Smooth muscle cell (in vitro differentiated cells): ENCODE measurements around the gene CCM2. TPM values are rescaled to one million over a fixed set of nuclear protein-coding genes. Genes with fewer than 3 reads are reported as not detected.

Source experiments
- DNase-seq: peaks from one replicate; lab custom pipeline; 2025; ENCODE audit not compliant: unreplicated experiment; lab: John Stamatoyannopoulos, UW
- H2AFZ ChIP-seq: fragments of 200-600 bp; sonication (generic); 2 replicates; pipeline ENCODE4 v1.6.0; 2016; ENCODE audit warnings: antibody characterized with exemption, low read depth, mild to moderate bottlenecking
- H3F3A ChIP-seq: fragments of 200-600 bp; sonication (generic); 2 replicates; pipeline ENCODE4 v1.6.0; 2017; ENCODE audit warnings: antibody characterized with exemption, low read depth
- H3K27ac ChIP-seq: fragments of 200-600 bp; sonication (generic); 2 replicates; pipeline ENCODE4 v1.5.1; 2016; ENCODE audit warnings: low read depth, mild to moderate bottlenecking
- H3K27me3 ChIP-seq: fragments of 200-600 bp; sonication (generic); 2 replicates; pipeline ENCODE4 v1.6.1; 2016; ENCODE audit warnings: low read depth, mild to moderate bottlenecking
- H3K36me3 ChIP-seq: fragments of 200-600 bp; sonication (generic); 2 replicates; pipeline ENCODE4 v1.5.1; 2016; ENCODE audit warnings: low read depth
- H3K4me1 ChIP-seq: fragments of 200-600 bp; sonication (generic); 2 replicates; pipeline ENCODE4 v1.5.1; 2016; ENCODE audit warnings: low read depth
- H3K4me2 ChIP-seq: fragments of 200-600 bp; sonication (generic); 2 replicates; pipeline ENCODE4 v1.6.0; 2016; ENCODE audit warnings: mild to moderate bottlenecking
- H3K4me3 ChIP-seq: fragments of 200-600 bp; sonication (generic); 2 replicates; pipeline ENCODE4 v1.5.1; 2016; ENCODE audit warnings: mild to moderate bottlenecking
- H3K79me2 ChIP-seq: fragments of 200-600 bp; sonication (generic); 2 replicates; pipeline ENCODE4 v1.6.0; 2016; ENCODE audit warnings: low read depth, mild to moderate bottlenecking
- H3K9ac ChIP-seq: fragments of 200-600 bp; sonication (generic); 2 replicates; pipeline ENCODE4 v1.6.0; 2016; ENCODE audit warnings: low read depth
- H3K9me3 ChIP-seq: fragments of 200-600 bp; sonication (generic); replicated peaks from 2 replicates; pipeline ENCODE4 v1.5.1; 2016; ENCODE audit warnings: low read depth
- H4K20me1 ChIP-seq: fragments of 200-600 bp; sonication (generic); 2 replicates; pipeline ENCODE4 v1.6.0; 2016; ENCODE audit warnings: low read depth
- WGBS: methylation state at CpG from one replicate; pipeline ENCODE4 v1.1.7; 2016; ENCODE audit warnings: low lambda C conversion rate; 5-methylcytosine and 5-hydroxymethylcytosine counted together
- polyA plus RNA-seq: library from polyadenylated mRNA; unstranded; fragments of >200 nt; fragmentation: Nextera tagmentation; extraction: Ambion mirVana; gene quantifications from 2 replicates; pipeline ENCODE4 v1.2.1, GENCODE V29; 2016
- total RNA-seq: library from RNA; depleted of rRNA; stranded (reverse); fragments of >200 nt; gene quantifications from 2 replicates; pipeline ENCODE4 v1.2.3, GENCODE V29; 2014
- TF ChIP-seq, protein P1 (sequence below): fragments of 200-600 bp; sonication (generic); IDR thresholded peaks from 2 replicates; pipeline ENCODE4 v1.5.1; 2017; ENCODE audit warnings: borderline replicate concordance, mild to moderate bottlenecking, antibody characterized with exemption; ENCODE audit not compliant: insufficient read depth, poor library complexity, severe bottlenecking

CCM2 gene
- total and polyA plus RNA-seq, 2 experiments from 2014 or later, result 32.6 to 85.5 TPM

DNA sequence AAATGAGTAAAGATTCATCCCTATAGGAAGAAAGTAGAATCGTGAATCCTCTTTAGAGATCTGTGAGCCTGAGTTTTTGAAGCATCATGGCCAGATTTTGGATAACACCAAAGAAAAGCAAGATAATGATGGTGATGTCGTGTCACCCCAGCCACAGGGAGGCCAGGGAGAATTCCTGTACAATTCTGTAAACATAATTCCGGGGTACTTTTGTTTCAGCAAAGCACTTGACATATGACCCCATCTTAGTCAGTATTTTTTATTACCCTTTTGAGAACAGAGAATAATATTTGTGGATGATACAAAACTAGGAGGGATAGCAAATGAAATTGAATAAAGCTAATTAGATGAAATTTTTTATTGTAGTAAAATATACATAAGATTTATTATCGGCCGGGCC lies 55.0 kb downstream of the CCM2 start:
- H3K27ac ChIP-seq, result no peak overlapping the region

DNA sequence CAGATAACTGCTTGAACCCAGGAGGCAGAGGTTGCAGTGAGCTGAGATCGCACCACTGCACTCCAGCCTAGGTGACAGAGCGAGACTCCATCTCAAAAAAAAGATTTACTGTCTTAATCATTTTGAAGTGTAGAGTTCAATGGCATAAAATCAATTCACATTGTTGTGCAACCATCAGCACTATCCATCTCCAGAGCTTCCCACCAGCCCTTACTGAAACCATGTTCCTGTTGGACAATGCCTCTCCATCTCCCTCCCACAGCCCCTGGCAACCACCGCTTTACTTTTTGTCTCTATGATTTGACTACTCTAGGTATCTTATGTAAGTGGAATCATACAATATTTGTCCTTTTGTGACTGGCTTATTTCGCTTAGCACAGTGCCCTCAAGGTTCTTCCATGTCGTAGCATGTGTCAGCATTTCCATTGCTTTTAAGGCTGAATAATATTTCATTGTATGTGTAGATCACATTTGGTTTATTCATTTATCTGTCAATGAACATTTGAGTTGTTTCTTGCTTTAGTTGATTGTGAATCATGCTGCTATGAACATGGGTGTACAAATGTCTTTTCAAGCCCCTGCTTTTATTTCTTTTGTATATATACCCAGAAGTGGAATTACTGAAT lies 55.7 kb downstream of the CCM2 start:
- peaks cover 45% of the 10 kb centered on the region for H4K20me1 ChIP-seq
- peaks cover 50% of the 10 kb centered on the region for H3K79me2 ChIP-seq
- DNase-seq, result no peak
- H2AFZ ChIP-seq, result no peak overlapping the region
- no peaks in the 10 kb centered on the region for H3K36me3 ChIP-seq
- no peak overlapping the region for H3K27ac ChIP-seq
- 95% methylated on average over 5 of the region's 5 CpGs for WGBS
- H3K9ac ChIP-seq, result no peak overlapping the region
- H3F3A ChIP-seq, result no peaks in the 10 kb centered on the region
- H3K4me2 ChIP-seq, result no peak overlapping the region
- TF ChIP-seq, protein P1, sequence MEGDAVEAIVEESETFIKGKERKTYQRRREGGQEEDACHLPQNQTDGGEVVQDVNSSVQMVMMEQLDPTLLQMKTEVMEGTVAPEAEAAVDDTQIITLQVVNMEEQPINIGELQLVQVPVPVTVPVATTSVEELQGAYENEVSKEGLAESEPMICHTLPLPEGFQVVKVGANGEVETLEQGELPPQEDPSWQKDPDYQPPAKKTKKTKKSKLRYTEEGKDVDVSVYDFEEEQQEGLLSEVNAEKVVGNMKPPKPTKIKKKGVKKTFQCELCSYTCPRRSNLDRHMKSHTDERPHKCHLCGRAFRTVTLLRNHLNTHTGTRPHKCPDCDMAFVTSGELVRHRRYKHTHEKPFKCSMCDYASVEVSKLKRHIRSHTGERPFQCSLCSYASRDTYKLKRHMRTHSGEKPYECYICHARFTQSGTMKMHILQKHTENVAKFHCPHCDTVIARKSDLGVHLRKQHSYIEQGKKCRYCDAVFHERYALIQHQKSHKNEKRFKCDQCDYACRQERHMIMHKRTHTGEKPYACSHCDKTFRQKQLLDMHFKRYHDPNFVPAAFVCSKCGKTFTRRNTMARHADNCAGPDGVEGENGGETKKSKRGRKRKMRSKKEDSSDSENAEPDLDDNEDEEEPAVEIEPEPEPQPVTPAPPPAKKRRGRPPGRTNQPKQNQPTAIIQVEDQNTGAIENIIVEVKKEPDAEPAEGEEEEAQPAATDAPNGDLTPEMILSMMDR, result no peak
- no peak overlapping the region for H3K4me3 ChIP-seq
- no peaks in the 10 kb centered on the region for H3K27me3 ChIP-seq
- H3K9me3 ChIP-seq, result no peaks in the 10 kb centered on the region
- H3K4me1 ChIP-seq, result no peaks in the 10 kb centered on the region

More for the DNA sequence above, 55.0 kb downstream of the CCM2 start:
- Histone ChIP-seq H3K36me3 (no peaks in the 10 kb centered on the region), H3K27me3 (no peaks in the 10 kb centered on the region), H3K4me3 (no peak overlapping the region), H2AFZ (no peak overlapping the region), H3K4me2 (no peak overlapping the region), H3K79me2 (peaks cover 47% of the 10 kb centered on the region), H3K4me1 (no peaks in the 10 kb centered on the region), H3K9ac (no peak overlapping the region), H4K20me1 (peaks cover 42% of the 10 kb centered on the region), H3F3A (no peaks in the 10 kb centered on the region), H3K9me3 (no peaks in the 10 kb centered on the region)
- no peak for DNase-seq
- TF ChIP-seq, protein P1, result no peak
- WGBS, result 99% methylated on average over 5 of the region's 5 CpGs

DNA sequence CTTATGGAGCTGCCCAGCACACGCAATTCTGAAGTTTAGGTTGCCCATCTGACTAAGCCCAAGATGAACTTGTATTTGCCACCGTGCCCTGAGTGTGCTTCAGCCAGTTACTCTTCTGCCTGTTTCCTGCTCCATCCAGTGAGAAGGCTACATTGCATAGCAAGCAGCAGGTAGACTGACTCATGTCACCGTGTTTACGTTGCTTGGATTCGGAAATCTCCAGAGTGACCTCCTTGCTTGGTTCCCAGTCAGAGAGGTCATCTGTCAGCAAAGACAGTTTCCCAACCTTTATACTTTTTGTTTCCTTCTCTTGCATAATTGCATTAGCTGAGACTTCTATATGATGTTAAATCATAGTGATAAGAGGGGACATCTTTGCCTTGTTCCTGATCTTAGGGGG lies 57.9 kb downstream of the CCM2 start:
- Histone ChIP-seq H2AFZ (no peak overlapping the region), H3K79me2 (peaks cover 60% of the 10 kb centered on the region), H3K4me1 (no peaks in the 10 kb centered on the region), H3K9ac (no peak overlapping the region), H3K27ac (no peak overlapping the region), H4K20me1 (peaks cover 61% of the 10 kb centered on the region), H3K4me2 (no peak overlapping the region), H3K36me3 (no peaks in the 10 kb centered on the region), H3K27me3 (no peaks in the 10 kb centered on the region), H3K9me3 (no peaks in the 10 kb centered on the region), H3F3A (no peaks in the 10 kb centered on the region), H3K4me3 (no peak overlapping the region)
- 94% methylated on average over 5 of the region's 5 CpGs for WGBS
- TF ChIP-seq, protein P1, result no peak
- no peak for DNase-seq

DNA sequence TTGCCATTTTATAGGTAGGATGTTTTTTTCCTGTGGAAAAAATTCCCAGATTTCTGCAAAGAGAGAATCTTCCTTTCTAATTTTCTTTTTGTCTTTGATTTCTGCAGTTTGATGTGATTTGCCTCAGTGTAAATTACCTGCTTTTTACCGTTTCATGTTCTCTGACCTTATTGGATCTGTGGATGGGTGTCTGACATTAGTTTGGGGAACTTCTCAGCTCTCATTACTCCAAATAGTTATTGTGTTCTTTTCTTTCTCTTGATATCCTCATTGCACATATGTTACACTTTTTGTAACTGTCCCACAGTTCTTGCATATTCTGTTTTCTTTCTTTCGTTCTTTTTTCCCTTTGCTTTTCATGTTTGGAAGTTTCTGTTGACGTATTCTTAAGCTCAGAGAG lies 60.3 kb downstream of the CCM2 start:
- H3K4me1 ChIP-seq, result no peaks in the 10 kb centered on the region
- no peak overlapping the region for H2AFZ ChIP-seq
- no peaks in the 10 kb centered on the region for H3K27me3 ChIP-seq
- H3K36me3 ChIP-seq, result no peaks in the 10 kb centered on the region
- no peak overlapping the region for H3K27ac ChIP-seq
- no peak overlapping the region for H3K4me2 ChIP-seq
- WGBS, result 93% methylated on average over 3 of the region's 3 CpGs
- H3K79me2 ChIP-seq, result peaks cover 53% of the 10 kb centered on the region
- H3K4me3 ChIP-seq, result no peak overlapping the region
- DNase-seq, result no peak
- H4K20me1 ChIP-seq, result peaks cover 68% of the 10 kb centered on the region
- TF ChIP-seq, protein P1, result no peak
- H3K9me3 ChIP-seq, result no peaks in the 10 kb centered on the region
- H3F3A ChIP-seq, result no peaks in the 10 kb centered on the region
- H3K9ac ChIP-seq, result no peak overlapping the region
